ENCODE measurements around the gene DENND1B.
"Not testable (repeated sequence)": the region's sequence is repeated elsewhere in the genome, so short reads cannot be mapped to it uniquely, and the experiment has no call there.

Gene DENND1B

DNA sequence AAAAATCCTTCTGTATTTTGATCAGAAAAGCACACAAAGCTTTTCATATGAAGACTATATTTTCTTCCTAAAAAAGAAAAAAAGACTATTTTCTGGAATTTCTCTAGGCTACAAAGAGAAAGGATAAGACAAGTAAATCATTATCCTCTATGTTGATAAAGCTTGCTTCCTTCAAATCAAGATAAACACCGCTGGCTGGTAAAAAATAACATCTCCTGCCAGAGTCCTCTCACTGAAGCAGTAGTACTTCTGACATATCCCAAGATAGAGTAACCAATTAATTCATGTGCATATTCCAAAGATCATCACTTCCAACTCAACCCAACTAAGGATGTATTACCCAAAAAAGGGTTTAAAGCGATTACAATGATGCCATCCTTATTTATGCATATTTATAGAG lies 34.3 kb downstream of the DENND1B start:
- no peak for DNase-seq

DNA sequence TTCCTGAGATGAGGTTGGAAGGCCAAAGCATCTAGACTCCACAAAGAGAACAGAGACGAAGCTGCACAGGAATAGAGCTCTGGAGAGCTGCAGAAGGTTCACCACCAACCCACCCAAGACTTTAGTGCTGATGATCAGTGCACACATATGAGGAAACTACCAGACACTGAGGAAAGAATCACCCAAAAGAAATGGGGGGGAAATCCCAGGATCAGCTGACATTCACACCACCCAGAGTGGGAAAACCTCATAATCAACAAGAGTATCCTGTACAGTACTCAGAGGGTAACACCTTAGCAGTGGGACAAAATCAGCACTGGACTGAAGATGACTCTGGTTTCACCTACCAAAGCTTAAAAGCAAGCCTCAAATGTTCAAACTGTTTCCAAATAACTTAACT lies 36.4 kb downstream of the DENND1B start:
- no peak for DNase-seq

DNA sequence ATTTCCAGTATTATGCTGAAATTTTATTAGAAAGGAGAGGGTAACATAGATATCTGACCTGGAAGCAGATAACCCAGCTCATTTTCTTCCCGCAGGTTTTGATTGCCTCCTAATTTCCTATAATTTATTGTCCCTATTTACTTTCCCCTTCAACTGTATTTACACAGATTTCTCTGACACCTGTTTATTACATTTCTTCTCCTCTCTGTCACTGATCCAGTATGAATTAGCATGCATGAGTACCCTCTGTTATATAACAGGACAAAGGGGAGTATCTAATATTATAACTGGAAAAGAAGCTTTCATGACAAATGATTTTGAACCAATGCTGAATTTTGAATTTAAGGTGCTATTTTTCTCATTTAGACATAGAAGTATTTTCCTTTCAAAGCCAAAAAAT lies 37.4 kb downstream of the DENND1B start:
- DNase-seq, result no peak

DNA sequence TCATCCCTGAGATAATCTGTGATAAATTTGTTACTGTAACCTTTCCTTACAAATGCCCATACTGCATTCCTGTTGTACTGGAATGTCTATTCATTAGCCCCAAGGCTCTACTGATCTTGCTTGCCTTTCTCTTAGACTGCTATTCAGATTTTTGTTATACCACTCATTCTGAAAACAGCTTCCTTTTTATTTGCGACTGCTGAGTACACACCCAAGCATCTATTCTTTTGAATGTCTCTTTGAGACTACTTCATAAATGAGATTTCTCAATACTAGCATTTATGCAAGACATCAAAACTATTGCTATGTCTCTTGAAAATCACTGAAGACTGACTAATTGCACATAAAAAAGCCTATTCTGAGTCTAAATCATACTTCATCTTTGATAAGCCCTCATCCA lies 38.6 kb downstream of the DENND1B start:
- DNase-seq, result peak; percentile 41

DNA sequence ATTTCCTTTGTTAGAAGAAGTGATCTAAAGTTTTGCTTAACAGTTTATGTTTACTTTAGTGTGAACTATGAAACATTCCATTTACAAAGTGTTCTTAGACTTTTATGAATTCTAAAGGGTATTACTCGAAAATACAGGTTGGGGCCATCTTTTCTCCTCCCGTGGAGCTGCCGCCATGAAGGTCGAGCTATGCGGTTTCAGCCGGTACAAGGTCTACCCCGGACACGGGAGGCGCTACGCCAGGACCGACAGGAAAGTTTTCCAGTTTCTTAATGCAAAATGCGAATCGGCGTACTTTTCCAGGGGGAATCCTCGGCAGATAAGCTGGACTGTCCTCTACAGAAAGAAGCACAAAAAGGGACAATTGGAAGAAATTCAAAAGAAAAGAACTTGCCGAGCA lies 39.8 kb downstream of the DENND1B start:
- DNase-seq, result no peak

DNA sequence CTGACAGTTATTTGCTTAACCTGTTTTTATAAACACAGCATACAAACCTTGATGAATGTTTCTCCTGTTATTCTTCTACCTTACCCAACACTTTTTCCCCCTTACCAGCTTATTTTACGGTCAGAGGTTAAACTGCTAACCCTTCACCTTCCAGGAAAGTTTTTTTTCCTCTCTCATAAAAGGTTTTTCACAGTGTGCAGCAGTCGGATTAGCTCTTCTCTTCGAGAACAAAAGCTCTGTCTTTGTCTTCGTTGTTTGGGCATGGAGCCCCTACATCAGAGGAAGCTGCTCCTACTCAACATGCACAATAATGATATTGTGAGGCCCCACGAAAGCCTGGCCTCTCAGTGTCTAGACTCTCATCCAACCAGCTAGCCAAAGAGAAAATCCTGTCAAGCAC lies 42.0 kb downstream of the DENND1B start:
- DNase-seq, result no peak

DNA sequence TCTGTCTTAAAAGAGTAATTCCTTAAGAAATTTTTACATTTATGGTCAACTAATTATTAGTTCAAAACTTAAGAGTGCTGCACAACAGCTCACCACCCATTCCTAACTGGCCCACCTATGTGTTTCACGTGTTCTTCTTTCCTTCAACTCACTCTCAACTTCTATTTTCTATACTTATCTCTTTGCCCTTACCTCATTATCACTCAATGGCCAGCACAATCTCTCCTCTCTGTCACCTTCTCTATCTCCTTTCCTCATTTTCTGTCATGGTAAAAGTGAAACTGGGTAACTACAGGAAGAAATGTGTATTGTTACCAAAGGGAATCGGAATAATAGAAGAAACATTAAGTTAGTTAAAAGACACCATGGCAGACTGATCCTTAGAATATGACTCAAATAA lies 43.1 kb downstream of the DENND1B start:
- no peak for DNase-seq

DNA sequence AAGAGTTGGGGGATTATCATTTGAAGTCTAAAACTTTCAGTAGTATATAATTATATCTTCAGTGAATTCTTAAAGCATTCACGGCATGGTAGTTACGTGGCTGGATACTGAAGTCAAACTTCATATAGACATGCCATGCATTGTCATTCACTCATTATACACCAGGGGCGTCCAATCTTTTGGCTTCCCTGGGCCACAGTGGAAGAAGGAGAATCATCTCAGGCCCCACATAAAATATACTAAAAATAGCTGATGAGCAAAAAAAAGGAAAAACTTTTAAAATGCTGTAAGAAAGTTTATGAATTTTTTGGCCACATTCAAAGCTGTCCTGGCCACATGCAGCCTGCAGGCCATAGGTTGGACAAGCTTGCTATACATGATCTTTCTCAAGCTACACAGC lies 43.8 kb downstream of the DENND1B start:
- DNase-seq, result no peak

DNA sequence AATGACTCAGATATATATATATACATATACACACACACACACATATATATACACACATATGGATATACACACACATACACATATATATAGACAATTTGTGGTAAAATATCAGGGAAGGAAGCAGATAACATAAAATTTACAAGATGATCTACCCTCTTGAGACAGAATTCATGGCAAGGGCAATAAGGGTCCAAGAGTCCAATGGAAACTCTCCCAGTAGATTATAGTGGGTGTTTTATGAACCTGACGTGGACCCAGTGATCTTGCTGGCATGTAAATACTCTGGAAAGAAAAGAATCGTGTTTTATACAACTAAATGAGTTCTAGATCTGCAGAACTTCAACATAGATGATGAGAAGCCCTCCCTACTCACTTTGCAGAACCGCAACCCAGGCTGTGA lies 49.3 kb downstream of the DENND1B start:
- no peak for DNase-seq

DNA sequence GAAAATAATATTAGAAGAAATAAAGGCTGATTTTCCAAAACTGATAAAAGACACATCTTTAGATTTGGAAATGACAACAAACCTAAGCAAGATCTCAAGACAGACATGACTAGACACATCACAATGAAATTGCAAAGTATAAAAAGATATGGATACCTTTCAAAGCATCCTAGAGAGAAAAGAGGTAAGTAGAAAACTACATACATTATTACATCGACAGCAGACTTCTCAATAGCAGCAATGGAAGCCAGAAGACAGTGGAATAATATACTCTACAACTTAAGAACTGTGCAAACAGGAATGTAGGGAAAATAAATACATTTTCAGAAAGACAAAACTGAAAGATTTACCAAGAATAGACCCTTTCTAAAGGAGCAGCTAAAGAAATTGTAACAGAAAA lies 50.2 kb downstream of the DENND1B start:
- DNase-seq, result no peak

DNA sequence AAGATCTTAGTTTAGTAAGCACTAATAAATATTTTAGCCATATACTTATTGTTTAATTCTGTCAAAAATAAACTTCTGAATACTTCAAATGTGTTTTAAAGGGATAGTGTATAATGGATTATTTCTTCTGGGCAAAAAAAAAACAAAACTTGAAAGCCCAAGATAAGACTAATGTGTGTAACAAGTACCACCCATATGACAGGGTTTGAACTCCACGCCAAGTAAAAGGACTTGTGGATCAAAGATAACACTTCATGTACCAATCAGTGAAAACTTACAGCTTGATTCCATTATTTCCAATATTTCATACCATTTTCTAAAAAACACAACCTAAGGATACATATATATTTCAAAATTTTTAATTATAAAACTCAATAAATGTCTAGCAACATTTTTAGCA lies 59.5 kb downstream of the DENND1B start:
- DNase-seq, result no peak

DNA sequence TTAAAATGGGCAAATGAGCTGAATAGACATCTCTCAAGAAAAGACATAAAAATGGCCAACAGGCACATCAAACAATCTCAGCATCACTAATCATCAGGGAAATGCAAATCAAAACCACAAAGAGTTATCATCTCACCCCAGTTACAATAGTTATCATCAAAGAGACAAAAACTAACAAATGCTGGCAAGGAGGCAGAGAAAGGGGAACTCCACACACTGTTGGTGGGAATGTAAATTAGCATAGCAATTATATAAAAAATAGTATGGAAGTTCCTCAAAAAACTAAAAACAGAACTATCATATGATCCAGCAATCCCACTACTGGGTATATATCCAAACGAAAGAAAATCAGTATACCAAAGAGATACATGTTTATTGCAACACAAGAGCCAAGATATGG lies 68.7 kb downstream of the DENND1B start:
- DNase-seq, result no peak

DNA sequence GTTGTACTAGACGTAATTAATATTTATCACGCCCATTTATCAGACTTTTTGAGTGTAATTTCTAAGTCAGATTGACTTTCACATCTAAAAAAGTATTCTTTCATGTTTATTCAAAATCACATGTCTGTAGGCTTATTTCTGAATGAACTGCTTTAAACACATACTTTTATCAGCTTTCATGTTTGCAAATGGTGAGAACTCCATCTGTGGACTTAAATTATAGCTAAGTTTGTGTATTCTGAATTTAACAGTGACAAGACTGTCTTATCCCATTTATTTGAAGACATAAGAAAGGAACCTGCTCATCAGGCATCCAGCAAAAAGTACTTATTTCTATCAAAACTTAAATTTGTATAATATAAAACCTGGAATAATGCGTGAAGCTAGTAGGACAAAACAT lies 69.3 kb downstream of the DENND1B start:
- no peak for DNase-seq

DNA sequence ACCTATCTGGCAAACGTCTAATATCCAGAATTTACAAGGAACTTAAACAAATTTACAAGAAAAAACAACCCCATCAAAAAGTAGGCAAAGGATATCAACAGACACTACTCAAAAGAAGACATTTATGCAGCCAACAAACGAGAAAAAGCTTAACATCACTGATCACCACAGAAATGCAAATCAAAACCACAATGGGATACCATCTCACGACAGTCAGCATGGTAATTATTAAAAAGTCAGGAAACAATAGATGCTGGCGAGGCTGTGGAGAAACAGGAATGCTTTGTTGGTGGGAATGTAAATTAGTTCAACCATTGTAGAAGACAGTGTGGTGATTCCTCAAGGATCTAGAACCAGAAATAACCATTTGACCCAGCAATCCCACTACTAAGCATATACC lies 74.6 kb downstream of the DENND1B start:
- DNase-seq, result not testable (repeated sequence)

DNA sequence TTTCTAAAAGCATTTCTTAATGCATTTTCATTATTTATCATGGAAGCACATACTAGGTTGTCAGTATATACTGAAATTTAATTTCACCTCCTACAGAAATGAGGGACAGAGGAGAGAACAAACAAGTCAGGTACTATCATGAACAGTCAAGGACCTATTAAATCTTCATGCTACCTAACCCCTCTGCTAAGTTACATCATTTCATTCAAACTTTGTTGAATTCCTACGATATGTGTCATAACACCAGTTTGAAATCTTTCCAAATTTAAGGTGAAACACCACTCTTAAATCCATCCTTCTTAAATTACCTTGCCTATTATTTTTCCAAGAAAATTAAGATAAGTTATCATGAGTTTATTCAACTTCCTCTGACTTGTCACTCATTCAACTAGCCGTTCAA lies 78.9 kb downstream of the DENND1B start:
- DNase-seq, result no peak

DNA sequence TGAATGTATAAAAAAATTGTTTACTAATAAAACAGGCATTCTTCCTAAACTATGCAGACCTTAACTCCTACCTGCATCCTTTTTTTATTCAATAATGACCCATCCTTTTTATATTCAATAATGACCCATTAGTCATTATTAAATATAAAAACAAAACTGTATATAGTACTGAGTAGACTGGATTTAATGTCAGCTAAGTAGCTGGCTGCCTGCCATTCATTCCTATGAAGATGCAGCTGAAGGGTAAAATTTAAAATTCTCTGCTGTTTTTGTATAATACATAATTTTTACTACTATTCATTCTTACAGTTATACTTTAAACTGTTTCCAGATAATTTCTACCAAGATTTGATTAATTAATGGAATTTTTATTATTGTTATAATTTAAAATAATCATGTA lies 79.3 kb downstream of the DENND1B start:
- no peak for DNase-seq

DNA sequence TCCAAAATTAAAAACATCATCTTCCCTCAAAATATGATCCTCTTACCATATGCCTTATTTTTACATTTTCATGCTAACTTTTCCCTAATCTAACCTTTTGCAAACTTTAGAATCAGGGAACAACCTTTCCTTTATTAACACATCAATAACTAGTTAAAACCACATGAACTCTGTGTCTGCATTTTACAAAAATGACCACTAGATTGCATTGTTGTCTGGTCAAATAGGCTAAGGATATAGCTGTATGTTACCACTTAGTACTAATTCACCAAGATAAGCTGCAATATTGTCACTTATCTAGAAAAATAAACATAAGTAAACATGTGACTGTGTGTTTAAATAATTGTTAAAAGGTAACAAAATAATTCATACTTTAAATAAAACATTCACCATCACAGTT lies 82.3 kb downstream of the DENND1B start:
- peak; percentile 26 for DNase-seq

DNA sequence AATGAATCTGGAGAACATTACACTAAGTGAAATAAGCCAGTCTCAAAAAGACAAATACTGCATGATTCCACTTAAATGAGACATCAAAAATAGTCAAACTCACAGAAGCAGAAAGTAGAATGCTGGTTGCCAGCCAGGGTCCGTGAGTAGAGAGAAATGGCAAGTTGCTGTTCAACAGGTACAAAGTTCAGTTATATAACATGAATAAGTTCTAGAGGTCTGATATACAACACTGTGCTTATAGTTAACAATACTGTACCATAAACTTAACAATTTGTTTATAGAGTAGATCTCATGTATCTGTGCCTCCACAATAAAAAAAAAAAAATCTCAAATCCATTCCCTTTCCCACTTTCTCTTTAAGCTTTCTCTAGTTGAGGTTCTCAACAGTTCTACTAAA lies 83.5 kb downstream of the DENND1B start:
- no peak for DNase-seq

DNA sequence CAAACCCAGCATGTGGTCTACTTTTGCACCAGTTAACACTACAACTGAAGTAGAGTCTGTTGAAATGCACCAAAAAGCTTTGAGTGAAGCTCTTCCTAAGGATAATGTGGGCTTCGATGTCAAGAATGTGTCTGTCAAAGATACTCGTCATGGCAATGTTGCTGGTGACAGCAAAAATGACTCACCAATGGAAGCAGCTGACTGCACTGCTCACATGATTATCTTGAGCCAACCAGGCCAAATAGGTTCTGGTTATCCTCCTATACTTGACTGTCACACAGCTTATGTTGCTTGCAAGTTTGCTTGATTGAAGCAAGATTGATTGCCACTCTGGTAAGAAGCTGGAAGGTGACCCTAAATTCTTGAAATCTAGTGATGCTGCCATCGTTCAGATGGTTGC lies 85.2 kb downstream of the DENND1B start:
- no peak for DNase-seq

DNA sequence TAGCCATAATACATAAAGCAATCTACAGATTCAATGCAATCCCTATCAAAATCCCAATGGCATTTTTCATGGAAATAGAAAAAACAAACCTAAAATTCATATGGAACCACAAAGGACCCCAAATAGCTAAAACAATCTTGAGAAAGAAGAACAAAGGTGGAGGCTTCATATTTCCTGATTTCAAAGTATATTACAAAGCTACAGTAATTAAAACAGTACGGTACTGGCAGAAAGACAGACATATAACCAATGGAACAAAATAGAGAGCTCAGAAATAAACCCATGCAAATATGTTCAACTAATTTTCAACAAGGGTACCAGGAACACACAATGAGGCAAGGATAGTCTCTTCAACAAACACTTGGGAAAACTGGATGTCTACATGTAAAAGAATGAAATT lies 87.0 kb downstream of the DENND1B start:
- no peak for DNase-seq

DNA sequence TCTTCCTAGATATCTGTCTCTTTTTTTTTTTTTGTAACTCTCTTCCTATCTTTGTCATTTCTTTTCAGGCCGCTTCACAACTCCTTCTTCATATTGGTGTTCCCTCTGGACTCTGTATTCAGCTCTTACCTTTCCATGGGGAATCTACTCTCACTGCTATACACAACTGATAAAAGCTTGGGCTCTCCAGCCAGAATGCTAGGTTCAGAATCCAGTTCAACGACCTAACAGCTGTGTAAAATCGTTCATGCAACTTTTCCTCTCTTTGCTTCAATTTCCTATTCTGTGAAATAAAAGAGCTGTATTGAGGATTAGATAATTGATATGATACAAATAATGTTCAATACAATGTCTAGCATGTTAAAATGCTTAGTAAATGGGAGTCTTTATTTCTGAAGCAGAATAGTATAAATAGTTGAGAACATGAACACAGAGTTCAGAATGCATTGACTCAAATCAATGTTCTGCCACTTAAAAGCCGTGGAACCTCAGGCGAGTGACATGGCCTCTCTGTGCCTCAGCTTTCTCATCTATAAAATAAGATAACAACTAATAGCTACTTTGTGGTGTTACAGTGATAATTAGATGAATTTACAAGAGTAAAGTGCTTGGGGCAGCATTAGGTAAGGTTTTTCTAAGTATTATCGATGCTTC lies 88.5 kb downstream of the DENND1B start:
- DNase-seq, result no peak

DNA sequence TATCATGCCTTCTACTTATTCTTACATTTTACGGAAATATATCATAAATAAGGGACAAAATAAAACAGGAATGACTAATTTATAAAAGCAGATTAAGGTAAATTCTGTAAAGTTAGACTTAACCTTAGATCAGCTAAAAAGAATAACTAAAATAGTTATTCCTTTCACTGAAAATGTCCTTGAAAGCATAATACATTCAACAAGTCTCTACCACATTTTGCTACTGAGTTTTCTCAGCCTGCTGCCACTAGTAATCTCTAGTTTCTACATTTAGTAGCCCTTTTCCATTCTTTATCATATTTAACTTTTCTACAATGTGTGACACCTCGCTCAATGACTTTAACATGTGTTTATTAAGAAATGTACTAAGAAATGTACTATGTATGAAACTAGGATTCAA lies 89.0 kb downstream of the DENND1B start:
- no peak for DNase-seq

DNA sequence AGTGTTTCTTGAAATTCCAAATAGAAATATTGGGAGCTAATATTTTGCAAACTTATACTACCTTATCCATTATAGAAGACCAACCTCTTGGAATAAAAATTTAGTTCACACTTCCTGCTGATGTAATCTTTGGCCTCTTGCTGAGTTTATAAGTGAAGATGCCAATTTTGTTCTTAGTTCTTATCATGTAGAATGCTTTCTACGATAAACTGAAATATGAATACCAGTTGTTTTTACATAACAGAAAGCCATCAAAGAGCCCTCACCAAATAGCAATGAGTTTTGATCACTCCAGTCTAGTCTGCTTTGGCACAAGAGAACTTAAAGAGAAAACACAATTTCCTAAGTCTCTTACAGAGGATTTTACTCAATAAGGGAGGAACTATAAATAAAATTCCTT lies 89.5 kb downstream of the DENND1B start:
- DNase-seq, result no peak

DNA sequence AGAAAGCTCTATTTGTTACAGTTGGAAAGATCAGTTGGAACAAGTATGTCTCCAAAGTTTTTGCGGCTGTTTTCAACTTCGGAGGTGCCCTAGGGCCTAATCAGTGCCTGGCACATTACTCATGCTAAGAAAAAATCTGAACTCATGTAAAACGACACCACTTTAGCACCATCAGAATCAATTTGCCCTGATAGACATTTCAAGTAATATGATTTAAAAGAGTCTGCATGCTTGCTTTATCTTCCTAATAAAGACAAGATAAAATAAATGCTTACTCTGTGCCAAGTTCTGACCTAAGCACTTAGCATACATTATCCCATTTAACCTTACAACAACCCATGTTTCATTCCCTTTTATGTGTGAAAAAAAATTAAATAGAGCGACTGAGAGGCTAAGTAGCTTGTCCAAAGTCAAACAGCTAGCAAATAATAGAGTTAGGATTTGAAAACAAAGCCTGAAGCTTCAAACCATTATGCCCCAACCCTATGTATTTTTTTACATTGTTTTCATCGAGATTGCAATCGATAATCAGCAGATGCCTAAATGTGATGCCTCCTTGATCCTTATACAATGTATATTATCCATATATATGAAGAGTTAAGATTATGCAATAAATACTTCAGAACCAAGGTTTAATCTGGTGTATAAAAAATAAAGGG lies 91.3 kb downstream of the DENND1B start:
- DNase-seq, result no peak

DNA sequence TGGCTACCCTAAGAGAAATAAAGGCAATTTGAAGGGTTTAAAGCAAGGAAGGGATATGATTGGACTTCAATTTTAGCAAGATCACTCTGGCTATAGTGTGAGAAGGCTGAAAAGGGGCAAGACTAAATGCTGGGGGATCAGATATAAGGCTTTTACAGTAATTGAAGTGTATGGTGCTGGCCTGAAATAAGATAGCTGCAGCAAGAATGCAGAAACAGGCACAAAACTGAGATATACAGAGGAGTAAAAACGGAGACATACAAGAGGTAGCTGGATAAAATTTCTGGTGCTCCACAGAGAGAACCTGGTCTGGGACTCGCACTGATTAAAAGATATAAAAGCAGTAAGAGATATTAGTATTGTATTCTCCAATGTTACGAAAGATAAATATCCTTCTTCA lies 92.0 kb downstream of the DENND1B start:
- DNase-seq, result no peak

Data from HCEC 1CT (cell line).